ENCODE data around the gene VCX2. TPM values are rescaled to one million over a fixed set of nuclear protein-coding genes. Genes with fewer than 3 reads are reported as not detected.

The VCX2 gene
- total RNA-seq, 1 donor from 2014 or later, result not detected

Other genes starting within 250 kb of the VCX2 start
- gene PNPLA4, start 243.9 kb downstream of the VCX2 start, total RNA-seq, result 10.3 and 31.1 TPM in 2 replicates

Measured in bronchial epithelial cell (primary cell).